K562 (cell line): ENCODE measurements around the gene BPHL. TPM values are rescaled to one million over a fixed set of nuclear protein-coding genes. Genes with fewer than 3 reads are reported as not detected.

ENCODE experiments used
- BHLHE40 ChIP-seq: IDR thresholded peaks from 2 replicates; pipeline ENCODE4 v1.6.1; 2011; ENCODE audit warnings: low read length, improper control_type of control experiment
- BRD9 ChIP-seq: fragments of 450-650 bp; IDR thresholded peaks from 2 replicates; pipeline ENCODE4 v1.6.1; 2018; ENCODE audit warnings: low read depth; ENCODE audit not compliant: partially characterized antibody
- CEBPB ChIP-seq: fragments of 450-650 bp; IDR thresholded peaks from 2 replicates; pipeline ENCODE4 v1.6.1; 2016; ENCODE audit warnings: missing genetic modification characterization, missing compliant biosample characterization
- CREB1 ChIP-seq, 2 experiments: sonication (generic) in 1 of 2; formaldehyde crosslinking in 1 of 2; IDR thresholded peaks; 2 replicates each; pipeline versions ENCODE4 v1.6.1 to v1.8.0; 2012 to 2022; ENCODE audit warnings: inconsistent platforms in 1 of 2, mild to moderate bottlenecking in 1 of 2, missing genetic modification reagents in 1 of 2, moderate library complexity in 1 of 2
- HDAC3 ChIP-seq: fragments of 450-650 bp; IDR thresholded peaks from 2 replicates; pipeline ENCODE4 v1.6.1; 2018; ENCODE audit warnings: borderline replicate concordance, mild to moderate bottlenecking, moderate library complexity; ENCODE audit not compliant: partially characterized antibody
- HDAC6 ChIP-seq: IDR thresholded peaks from 2 replicates; pipeline ENCODE4 v1.6.1; 2012; ENCODE audit warnings: low read depth, mild to moderate bottlenecking, control low read depth, inconsistent platforms, low read length, moderate library complexity
- JUND ChIP-seq, 2 experiments: IDR thresholded peaks; 2 replicates in 1 of 2; 3 replicates in 1 of 2; pipeline ENCODE4 v1.6.1; 2011; ENCODE audit warnings: borderline replicate concordance in 2 of 2, low read depth in 2 of 2, low read length in 2 of 2, improper control_type of control experiment in 1 of 2, missing biosample characterization in 1 of 2, missing genetic modification characterization in 1 of 2, missing genetic modification reagents in 1 of 2
- POLR2A ChIP-seq: fragments of 450-650 bp; conservative IDR thresholded peaks from 2 replicates; pipeline ENCODE4 v1.6.1; 2016
- POLR2AphosphoS5 ChIP-seq: IDR thresholded peaks from 2 replicates; pipeline ENCODE4 v1.6.1; 2011; ENCODE audit warnings: mild to moderate bottlenecking, low read depth, low read length, moderate library complexity; ENCODE audit not compliant: control insufficient read depth, insufficient read depth
- RBM17 ChIP-seq: fragments of 200-400 bp; formaldehyde crosslinking; IDR thresholded peaks from 2 replicates; pipeline ENCODE4 v1.6.1; 2017; ENCODE audit warnings: low read depth, mild to moderate bottlenecking, low read length, borderline replicate concordance
- SNIP1 ChIP-seq: fragments of 450-650 bp; IDR thresholded peaks from 2 replicates; pipeline ENCODE4 v1.7.1; 2017; ENCODE audit warnings: low read depth, mild to moderate bottlenecking
- SRSF1 ChIP-seq: fragments of 200-400 bp; formaldehyde crosslinking; IDR thresholded peaks from 2 replicates; pipeline ENCODE4 v1.6.1; 2017; ENCODE audit warnings: mild to moderate bottlenecking, low read depth, low read length, moderate library complexity
- TBL1XR1 ChIP-seq, 2 experiments: IDR thresholded peaks; 2 replicates each; pipeline ENCODE4 v1.6.1; 2012; ENCODE audit warnings: improper control_type of control experiment in 2 of 2, low read length in 2 of 2, mild to moderate bottlenecking in 1 of 2
- polyA plus RNA-seq, 8 experiments: library from polyadenylated mRNA; depleted of rRNA in 4 of 8; stranded (reverse) in 5 of 8; unstranded in 3 of 8; fragments of >200 nt; fragmentation: Nextera tagmentation in 2 of 8; fragmentation: Illumina TruSeq in 1 of 8; extraction: Ambion mirVana in 2 of 8; extraction: Trizol in 1 of 8; gene quantifications; 2 replicates each; pipeline versions ENCODE4 v1.2.1 to v1.2.3, GENCODE V29; 2011 to 2014; ENCODE audit warnings: inconsistent platforms in 1 of 8, missing spikeins in 1 of 8
- total RNA-seq, 7 experiments: library from RNA; depleted of rRNA in 6 of 7; stranded (reverse); fragments of >200 nt in 6 of 7; fragmentation: Illumina TruSeq in 2 of 7; extraction: Trizol in 2 of 7; gene quantifications; 2 replicates each; pipeline versions ENCODE4 v1.2.1 to v1.2.3, GENCODE V29; 2011 to 2021; ENCODE audit warnings: low replicate concordance in 1 of 7
- TF ChIP-seq, protein P1 (sequence below): fragments of 450-650 bp; formaldehyde crosslinking; IDR thresholded peaks from 2 replicates; pipeline ENCODE4 v1.4.0; 2020; ENCODE audit warnings: mild to moderate bottlenecking, mixed read lengths
- TF ChIP-seq, protein P2 (sequence below): fragments of 250-450 bp; sonication (Bioruptor Pico); IDR thresholded peaks from 2 replicates; pipeline ENCODE4 v1.4.0; 2020; ENCODE audit warnings: mild to moderate bottlenecking, moderate library complexity
- TF ChIP-seq, protein P3 (sequence below): fragments of 200-800 bp; sonication (Bioruptor generic); IDR thresholded peaks from 2 replicates; pipeline ENCODE4 v1.6.1; 2017; ENCODE audit warnings: missing genetic modification characterization, missing compliant biosample characterization
- TF ChIP-seq, protein P4 (sequence below): sonication (generic); formaldehyde crosslinking; IDR thresholded peaks from 2 replicates; pipeline ENCODE4 v1.5.0; 2020; ENCODE audit warnings: missing genetic modification reagents

Gene BPHL
- total and polyA plus RNA-seq, 9 of the 15 experiments (the other 6 are each of a cell fraction or from before 2014, with no cell fraction given) = 3.5 to 17.4 (median 8.2) TPM

DNA sequence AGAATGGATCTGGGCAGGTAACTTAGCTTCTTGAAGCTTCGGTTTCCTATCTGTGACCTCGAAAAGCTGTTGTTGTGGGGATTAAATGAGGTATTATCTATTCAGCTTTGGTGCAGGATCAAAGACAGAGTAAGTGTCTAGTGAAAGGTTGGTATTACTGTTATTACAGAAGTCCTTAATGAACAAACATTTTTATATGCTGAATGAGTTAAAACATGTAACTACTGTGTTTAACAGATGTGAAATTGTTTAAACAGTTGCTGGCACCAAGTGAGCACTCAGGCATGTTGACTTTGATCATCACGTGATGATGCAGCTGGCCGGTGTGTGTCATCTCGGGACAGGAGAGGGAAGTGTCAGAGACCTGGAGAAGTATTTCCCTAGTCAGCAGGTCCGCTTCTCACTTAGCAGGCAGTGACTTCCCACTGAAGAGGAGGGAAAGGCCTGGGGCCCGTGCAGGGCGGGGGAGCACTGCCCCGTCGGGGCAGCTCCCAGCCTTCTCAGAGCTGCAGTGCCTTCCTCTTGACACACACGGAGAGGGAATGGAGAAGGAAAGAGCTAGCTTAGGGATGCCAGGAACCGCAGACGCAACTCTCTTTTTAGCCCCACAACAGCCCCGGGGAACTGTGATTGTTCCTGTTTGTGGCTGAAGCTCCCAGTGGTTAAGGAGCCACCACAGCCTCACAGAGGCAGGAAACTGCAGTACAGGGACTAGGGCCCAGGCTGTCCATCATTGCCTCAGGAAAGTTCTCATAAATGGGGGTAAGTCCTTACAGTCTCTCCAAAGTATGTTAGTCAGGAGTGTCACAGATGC lies 20.8 kb downstream of the BPHL start (continued):
- TF ChIP-seq HDAC3 = no peak
- no peak for TF ChIP-seq SNIP1
- TF ChIP-seq CEBPB (tag) = no peak
- TF ChIP-seq, protein P1, sequence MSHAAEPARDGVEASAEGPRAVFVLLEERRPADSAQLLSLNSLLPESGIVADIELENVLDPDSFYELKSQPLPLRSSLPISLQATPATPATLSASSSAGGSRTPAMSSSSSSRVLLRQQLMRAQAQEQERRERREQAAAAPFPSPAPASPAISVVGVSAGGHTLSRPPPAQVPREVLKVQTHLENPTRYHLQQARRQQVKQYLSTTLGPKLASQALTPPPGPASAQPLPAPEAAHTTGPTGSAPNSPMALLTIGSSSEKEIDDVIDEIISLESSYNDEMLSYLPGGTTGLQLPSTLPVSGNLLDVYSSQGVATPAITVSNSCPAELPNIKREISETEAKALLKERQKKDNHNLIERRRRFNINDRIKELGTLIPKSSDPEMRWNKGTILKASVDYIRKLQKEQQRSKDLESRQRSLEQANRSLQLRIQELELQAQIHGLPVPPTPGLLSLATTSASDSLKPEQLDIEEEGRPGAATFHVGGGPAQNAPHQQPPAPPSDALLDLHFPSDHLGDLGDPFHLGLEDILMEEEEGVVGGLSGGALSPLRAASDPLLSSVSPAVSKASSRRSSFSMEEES = peak; percentile 86
- TF ChIP-seq TBL1XR1 (IDR thresholded peaks at IDR 0.05; ENCODE audit: low read length in 2 of 2) = no peak
- no peak for TF ChIP-seq BRD9
- no peak for TF ChIP-seq RBM17
- TF ChIP-seq JUND (IDR thresholded peaks at IDR 0.05; ENCODE audit: borderline replicate concordance, low read depth, low read length) = peak; percentile 51; the same call in 1 of the 2 replicates
- peak; percentile 65; the same call in 1 of the 3 replicates for TF ChIP-seq JUND (tag; IDR thresholded peaks at IDR 0.05; ENCODE audit: borderline replicate concordance, low read depth, low read length)
- TF ChIP-seq, protein P2, sequence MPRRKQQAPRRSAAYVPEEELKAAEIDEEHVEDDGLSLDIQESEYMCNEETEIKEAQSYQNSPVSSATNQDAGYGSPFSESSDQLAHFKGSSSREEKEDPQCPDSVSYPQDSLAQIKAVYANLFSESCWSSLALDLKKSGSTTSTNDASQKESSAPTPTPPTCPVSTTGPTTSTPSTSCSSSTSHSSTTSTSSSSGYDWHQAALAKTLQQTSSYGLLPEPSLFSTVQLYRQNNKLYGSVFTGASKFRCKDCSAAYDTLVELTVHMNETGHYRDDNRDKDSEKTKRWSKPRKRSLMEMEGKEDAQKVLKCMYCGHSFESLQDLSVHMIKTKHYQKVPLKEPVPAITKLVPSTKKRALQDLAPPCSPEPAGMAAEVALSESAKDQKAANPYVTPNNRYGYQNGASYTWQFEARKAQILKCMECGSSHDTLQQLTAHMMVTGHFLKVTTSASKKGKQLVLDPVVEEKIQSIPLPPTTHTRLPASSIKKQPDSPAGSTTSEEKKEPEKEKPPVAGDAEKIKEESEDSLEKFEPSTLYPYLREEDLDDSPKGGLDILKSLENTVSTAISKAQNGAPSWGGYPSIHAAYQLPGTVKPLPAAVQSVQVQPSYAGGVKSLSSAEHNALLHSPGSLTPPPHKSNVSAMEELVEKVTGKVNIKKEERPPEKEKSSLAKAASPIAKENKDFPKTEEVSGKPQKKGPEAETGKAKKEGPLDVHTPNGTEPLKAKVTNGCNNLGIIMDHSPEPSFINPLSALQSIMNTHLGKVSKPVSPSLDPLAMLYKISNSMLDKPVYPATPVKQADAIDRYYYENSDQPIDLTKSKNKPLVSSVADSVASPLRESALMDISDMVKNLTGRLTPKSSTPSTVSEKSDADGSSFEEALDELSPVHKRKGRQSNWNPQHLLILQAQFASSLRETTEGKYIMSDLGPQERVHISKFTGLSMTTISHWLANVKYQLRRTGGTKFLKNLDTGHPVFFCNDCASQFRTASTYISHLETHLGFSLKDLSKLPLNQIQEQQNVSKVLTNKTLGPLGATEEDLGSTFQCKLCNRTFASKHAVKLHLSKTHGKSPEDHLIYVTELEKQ (CRISPR knock-in tag) = no peak
- TF ChIP-seq HDAC6 = no peak
- TF ChIP-seq BHLHE40 = peak; percentile 91
- TF ChIP-seq POLR2A = no peak
- TF ChIP-seq, protein P3, sequence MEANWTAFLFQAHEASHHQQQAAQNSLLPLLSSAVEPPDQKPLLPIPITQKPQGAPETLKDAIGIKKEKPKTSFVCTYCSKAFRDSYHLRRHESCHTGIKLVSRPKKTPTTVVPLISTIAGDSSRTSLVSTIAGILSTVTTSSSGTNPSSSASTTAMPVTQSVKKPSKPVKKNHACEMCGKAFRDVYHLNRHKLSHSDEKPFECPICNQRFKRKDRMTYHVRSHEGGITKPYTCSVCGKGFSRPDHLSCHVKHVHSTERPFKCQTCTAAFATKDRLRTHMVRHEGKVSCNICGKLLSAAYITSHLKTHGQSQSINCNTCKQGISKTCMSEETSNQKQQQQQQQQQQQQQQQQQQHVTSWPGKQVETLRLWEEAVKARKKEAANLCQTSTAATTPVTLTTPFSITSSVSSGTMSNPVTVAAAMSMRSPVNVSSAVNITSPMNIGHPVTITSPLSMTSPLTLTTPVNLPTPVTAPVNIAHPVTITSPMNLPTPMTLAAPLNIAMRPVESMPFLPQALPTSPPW (CRISPR knock-in tag) = no peak
- TF ChIP-seq POLR2AphosphoS5 = no peak
- TF ChIP-seq, protein P4, sequence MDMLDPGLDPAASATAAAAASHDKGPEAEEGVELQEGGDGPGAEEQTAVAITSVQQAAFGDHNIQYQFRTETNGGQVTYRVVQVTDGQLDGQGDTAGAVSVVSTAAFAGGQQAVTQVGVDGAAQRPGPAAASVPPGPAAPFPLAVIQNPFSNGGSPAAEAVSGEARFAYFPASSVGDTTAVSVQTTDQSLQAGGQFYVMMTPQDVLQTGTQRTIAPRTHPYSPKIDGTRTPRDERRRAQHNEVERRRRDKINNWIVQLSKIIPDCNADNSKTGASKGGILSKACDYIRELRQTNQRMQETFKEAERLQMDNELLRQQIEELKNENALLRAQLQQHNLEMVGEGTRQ (CRISPR knock-in tag) = peak; percentile 66
- no peak for TF ChIP-seq SRSF1
- no peak for TF ChIP-seq CREB1 (IDR thresholded peaks at IDR 0.05)
- TF ChIP-seq CREB1 (CRISPR knock-in tag; IDR thresholded peaks at IDR 0.05) = no peak
